Progenitor cell of endocrine pancreas (in vitro differentiated cells): Measurements from ENCODE around the gene TLX1. TPM values are rescaled to one million over a fixed set of nuclear protein-coding genes. Genes with fewer than 3 reads are reported as not detected.
A peak's percentile ranks its signal among the peaks of the same experiment; 100 is the strongest.

ENCODE experiments used
- DNase-seq: peaks from one replicate; pipeline ENCODE4 v3.0.0; 2021; ENCODE audit warnings: low spot score; ENCODE audit not compliant: unreplicated experiment
- H3K27ac Mint-ChIP-seq: 2 replicates; pipeline ENCODE4 v1.8.0; 2021; ENCODE audit warnings: mild to moderate bottlenecking, moderate library complexity, mixed read lengths
- H3K27me3 Mint-ChIP-seq: 2 replicates; pipeline ENCODE4 v1.8.0; 2021; ENCODE audit warnings: mixed read lengths
- H3K36me3 Mint-ChIP-seq: 2 replicates; pipeline ENCODE4 v1.8.0; 2022; ENCODE audit warnings: mixed read lengths; ENCODE audit not compliant: insufficient read depth
- H3K4me1 Mint-ChIP-seq: 2 replicates; pipeline ENCODE4 v1.8.0; 2021; ENCODE audit warnings: low read depth, mixed read lengths
- H3K4me3 Mint-ChIP-seq: 2 replicates; pipeline ENCODE4 v1.8.0; 2021; ENCODE audit warnings: low read depth, mild to moderate bottlenecking, moderate library complexity, mixed read lengths
- H3K9me3 Mint-ChIP-seq: 2 replicates; pipeline ENCODE4 v1.8.0; 2021; ENCODE audit warnings: low read depth, mixed read lengths
- total RNA-seq: library from RNA; stranded (reverse); gene quantifications from 2 replicates; pipeline ENCODE4 v1.2.1, GENCODE V29; 2021
- TF ChIP-seq, protein P1 (sequence below): fragments of 200-600 bp; sonication (generic); IDR thresholded peaks from one replicate; pipeline ENCODE4 v1.5.0; 2021; ENCODE audit warnings: antibody characterized with exemption, mild to moderate bottlenecking; ENCODE audit not compliant: unreplicated experiment

Gene TLX1
- total RNA-seq, 1 donor from 2014 or later: not detected

DNA sequence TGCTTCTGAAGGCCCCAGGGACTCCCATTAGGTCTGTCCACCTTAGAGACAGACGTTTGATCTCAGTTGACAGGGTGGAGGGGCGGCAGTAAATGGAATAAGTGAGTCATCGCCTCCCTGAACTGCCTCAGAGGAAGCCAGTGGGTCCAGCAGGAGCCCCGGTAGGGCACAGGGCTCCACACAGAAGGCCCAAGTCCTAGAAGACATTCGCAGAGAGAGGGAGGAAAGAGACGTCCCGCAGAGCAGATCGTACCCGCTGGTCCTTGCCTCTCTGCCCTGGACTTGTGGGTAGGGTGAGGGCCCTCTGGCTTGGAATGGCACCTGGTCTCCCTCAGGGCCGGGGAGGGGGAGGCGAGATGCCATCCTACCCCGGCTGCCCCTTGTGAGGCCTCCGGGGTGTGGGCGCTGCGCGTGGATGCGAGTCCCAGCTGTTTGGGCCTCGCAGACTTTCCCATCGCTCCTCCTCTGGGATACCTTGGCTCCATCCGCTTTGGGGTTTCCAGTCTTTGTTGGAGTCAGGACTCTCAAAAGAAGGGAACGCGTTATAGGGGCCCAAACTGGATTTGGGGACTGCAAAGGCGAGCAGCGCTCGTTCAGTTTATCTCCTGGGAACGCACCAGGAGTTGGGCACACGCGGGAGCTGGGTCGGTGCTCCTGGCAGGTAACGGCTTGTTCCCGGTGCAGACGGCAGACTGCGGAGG lies 5.1 kb downstream of the TLX1 start:
- Mint-ChIP-seq H3K4me3 (no peak overlapping the region), H3K9me3 (no peaks in the 10 kb centered on the region), H3K27me3 (peaks cover 90% of the 10 kb centered on the region), H3K36me3 (no peaks in the 10 kb centered on the region), H3K4me1 (peaks cover 17% of the 10 kb centered on the region), H3K27ac (no peak overlapping the region)
- DNase-seq: no peak
- TF ChIP-seq, protein P1, sequence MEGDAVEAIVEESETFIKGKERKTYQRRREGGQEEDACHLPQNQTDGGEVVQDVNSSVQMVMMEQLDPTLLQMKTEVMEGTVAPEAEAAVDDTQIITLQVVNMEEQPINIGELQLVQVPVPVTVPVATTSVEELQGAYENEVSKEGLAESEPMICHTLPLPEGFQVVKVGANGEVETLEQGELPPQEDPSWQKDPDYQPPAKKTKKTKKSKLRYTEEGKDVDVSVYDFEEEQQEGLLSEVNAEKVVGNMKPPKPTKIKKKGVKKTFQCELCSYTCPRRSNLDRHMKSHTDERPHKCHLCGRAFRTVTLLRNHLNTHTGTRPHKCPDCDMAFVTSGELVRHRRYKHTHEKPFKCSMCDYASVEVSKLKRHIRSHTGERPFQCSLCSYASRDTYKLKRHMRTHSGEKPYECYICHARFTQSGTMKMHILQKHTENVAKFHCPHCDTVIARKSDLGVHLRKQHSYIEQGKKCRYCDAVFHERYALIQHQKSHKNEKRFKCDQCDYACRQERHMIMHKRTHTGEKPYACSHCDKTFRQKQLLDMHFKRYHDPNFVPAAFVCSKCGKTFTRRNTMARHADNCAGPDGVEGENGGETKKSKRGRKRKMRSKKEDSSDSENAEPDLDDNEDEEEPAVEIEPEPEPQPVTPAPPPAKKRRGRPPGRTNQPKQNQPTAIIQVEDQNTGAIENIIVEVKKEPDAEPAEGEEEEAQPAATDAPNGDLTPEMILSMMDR: no peak

DNA sequence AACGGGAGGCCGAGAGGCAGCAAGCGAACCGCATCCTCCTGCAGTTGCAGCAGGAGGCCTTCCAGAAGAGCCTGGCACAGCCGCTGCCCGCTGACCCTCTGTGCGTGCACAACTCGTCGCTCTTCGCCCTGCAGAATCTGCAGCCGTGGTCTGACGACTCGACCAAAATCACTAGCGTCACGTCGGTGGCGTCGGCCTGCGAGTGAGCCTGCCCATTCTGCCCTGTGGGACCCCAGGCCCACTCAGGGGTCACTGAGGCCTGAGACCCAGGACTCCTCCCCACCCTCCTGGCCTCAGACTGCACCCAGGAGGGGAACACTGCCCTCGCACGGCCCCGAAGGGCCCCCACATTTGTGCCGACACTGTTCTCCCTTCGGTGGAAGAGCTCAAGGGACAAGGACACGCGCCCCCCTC lies 5.6 kb downstream of the TLX1 start:
- peaks cover 17% of the 10 kb centered on the region for H3K4me1 Mint-ChIP-seq
- no peak overlapping the region for H3K4me3 Mint-ChIP-seq
- no peak overlapping the region for H3K27ac Mint-ChIP-seq
- no peaks in the 10 kb centered on the region for H3K36me3 Mint-ChIP-seq
- no peaks in the 10 kb centered on the region for H3K9me3 Mint-ChIP-seq
- TF ChIP-seq, protein P1: no peak
- peaks cover 95% of the 10 kb centered on the region for H3K27me3 Mint-ChIP-seq
- no peak for DNase-seq

DNA sequence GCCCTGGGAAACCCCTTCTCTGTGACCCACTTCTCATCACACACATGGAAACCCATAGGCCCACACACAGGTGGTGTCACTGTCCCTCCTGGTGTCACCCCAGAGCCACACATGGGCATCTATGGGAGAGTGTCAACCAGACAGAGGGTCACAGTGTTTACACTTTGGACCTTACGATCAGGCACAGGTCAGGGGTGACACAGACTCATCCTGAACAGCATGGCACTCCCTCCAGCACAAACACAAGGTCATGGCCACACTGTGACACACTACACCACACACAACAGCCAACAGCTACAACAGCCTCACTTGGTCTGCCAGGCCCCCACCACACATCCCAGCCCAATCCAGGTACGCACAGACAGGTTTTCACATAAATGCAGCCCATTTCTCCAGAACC lies 6.2 kb downstream of the TLX1 start:
- Mint-ChIP-seq H3K36me3 (no peaks in the 10 kb centered on the region), H3K27me3 (peaks cover 97% of the 10 kb centered on the region), H3K4me3 (no peak overlapping the region), H3K27ac (no peak overlapping the region), H3K9me3 (no peaks in the 10 kb centered on the region), H3K4me1 (peaks cover 15% of the 10 kb centered on the region)
- TF ChIP-seq, protein P1: no peak
- no peak for DNase-seq

DNA sequence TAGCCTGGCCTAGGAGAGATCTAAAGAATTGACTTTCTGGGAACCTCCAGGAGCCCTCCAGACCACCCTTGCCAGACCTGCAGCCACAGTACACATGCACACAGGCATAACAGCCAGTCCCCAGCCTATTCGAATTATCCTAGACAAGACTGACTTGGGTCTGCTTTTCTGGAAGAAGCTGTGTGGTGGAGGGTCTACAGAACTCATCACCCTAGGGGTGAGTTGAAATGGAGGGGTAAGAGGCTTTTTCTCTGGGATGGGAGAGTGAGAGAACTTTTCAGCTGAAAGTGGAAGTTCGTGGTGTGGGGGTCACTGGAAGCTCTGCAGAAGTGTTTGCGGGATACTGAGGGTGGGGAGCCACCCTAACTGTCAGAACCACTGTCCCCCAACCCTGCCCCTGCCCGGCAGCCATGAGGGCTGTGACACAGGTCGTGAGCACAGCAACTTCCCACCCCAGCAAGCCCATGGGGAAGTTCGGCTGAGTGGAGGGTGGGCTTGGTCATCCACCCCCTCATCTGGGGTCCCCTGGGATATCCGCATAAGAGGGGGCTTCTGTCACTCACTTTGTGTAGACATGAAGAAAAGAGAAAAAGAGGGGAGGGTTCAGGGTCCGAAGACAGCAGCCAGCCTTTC lies 7.8 kb downstream of the TLX1 start:
- no peak overlapping the region for H3K4me3 Mint-ChIP-seq
- H3K27me3 Mint-ChIP-seq: peaks cover 97% of the 10 kb centered on the region
- no peak overlapping the region for H3K27ac Mint-ChIP-seq
- TF ChIP-seq, protein P1: no peak
- H3K36me3 Mint-ChIP-seq: no peaks in the 10 kb centered on the region
- no peaks in the 10 kb centered on the region for H3K9me3 Mint-ChIP-seq
- H3K4me1 Mint-ChIP-seq: peaks cover 12% of the 10 kb centered on the region
- no peak for DNase-seq

DNA sequence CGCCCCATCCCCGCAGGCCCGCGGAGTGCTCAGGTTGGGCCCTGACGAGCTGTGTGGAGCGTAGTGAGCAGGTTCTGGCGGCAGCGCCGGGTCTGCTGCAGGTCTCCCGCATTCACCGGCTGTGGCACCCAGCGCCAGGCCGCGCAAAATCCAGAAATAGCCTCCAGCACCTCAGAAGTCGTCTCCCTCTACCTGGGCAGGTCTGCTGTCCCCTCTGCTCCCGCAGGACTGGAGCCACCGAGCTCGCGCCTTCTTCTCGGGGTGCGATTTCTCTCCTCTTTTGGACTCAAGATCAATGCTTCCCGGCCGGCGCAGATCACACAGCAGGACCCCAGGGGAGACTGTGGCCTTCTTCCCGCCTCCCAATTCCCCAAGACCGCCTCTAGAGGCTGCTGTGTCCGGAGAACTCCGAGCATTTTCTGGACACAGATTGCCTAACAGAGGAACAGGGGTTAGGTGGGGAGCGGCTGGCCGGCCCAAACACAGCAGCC lies 8.4 kb downstream of the TLX1 start:
- TF ChIP-seq, protein P1: peak; percentile 49
- H3K27ac Mint-ChIP-seq: no peak overlapping the region
- no peak for DNase-seq
- no peaks in the 10 kb centered on the region for H3K9me3 Mint-ChIP-seq
- peaks cover 97% of the 10 kb centered on the region for H3K27me3 Mint-ChIP-seq
- H3K4me1 Mint-ChIP-seq: peaks cover 10% of the 10 kb centered on the region
- no peak overlapping the region for H3K4me3 Mint-ChIP-seq
- no peaks in the 10 kb centered on the region for H3K36me3 Mint-ChIP-seq
